ENCODE measurements around the gene MTAP. TPM values are rescaled to one million over a fixed set of nuclear protein-coding genes. Genes with fewer than 3 reads are reported as not detected.

The MTAP gene
- total RNA-seq, 4 donors from 2014 or later: 20.4 to 50.2 (median 30.4) TPM

GRCh38 chr9:21983561-21983935, 181.1 kb downstream of the MTAP start:
- Histone ChIP-seq H3K4me3 (no peak overlapping the region), H3K9me3 (no peaks in the 10 kb centered on the region), H3K27me3 (peaks cover 0 to 85% of the 10 kb centered on the region in 2 donors), H3K36me3 (no peaks in the 10 kb centered on the region), H3K4me1 (no peaks in the 10 kb centered on the region), H3K27ac (no peak overlapping the region)
- WGBS, 2 donors: 67 to 76% methylated on average over 1 of the region's 1 CpG
- no peak for DNase-seq (ENCODE audit: low spot score in 2 of 2)
- no peak for TF ChIP-seq CTCF (IDR thresholded peaks at IDR 0.05)
- TF ChIP-seq POLR2A (IDR thresholded peaks at IDR 0.05): no peak
- TF ChIP-seq EP300 (IDR thresholded peaks at IDR 0.05): no peak

- Histone ChIP-seq H3K9me3 (no peaks in the 10 kb centered on the region), H3K27me3 (peaks cover 0 to 85% of the 10 kb centered on the region in 2 donors), H3K36me3 (no peaks in the 10 kb centered on the region), H3K27ac (no peak overlapping the region), H3K4me3 (no peak overlapping the region), H3K4me1 (no peaks in the 10 kb centered on the region)
- TF ChIP-seq EP300 (IDR thresholded peaks at IDR 0.05) (no peak), POLR2A (IDR thresholded peaks at IDR 0.05) (no peak), CTCF (IDR thresholded peaks at IDR 0.05) (no peak)
- DNase-seq (ENCODE audit: low spot score in 2 of 2): no peak
These were observed 181.7 kb downstream of the MTAP start for GRCh38 chr9:21984101-21984500.

- H3K27ac ChIP-seq: no peak overlapping the region
- no peak overlapping the region for H3K4me3 ChIP-seq
- peaks cover 0 to 89% of the 10 kb centered on the region in 2 donors for H3K27me3 ChIP-seq
- TF ChIP-seq CTCF (IDR thresholded peaks at IDR 0.05) (no peak), POLR2A (IDR thresholded peaks at IDR 0.05) (no peak), EP300 (IDR thresholded peaks at IDR 0.05) (no peak)
- no peaks in the 10 kb centered on the region for H3K36me3 ChIP-seq
- no peak for DNase-seq (ENCODE audit: low spot score in 2 of 2)
- 74 to 76% methylated on average over 5 of the region's 5 CpGs for WGBS, 2 donors
- H3K4me1 ChIP-seq: peaks cover 0 to 8% (median 0%) of the 10 kb centered on the region in 4 donors
- H3K9me3 ChIP-seq: no peaks in the 10 kb centered on the region
These were observed 183.7 kb downstream of the MTAP start for GRCh38 chr9:21985964-21986667.

Other genes with a start within 250 kb of the MTAP start
- gene CDKN2A, start 191.8 kb downstream of the MTAP start, total RNA-seq: 10 to 100 TPM in 1 of 4 donors, 1 to 10 TPM in 3; 1.7 to 11.6 (median 2.4) TPM
- 1 to 10 TPM in 1 of 4 donors, under 1 TPM in 2, not detected in 1; 0.59 to 1.5 (median 0.90) TPM for gene CDKN2B-AS1, start 192.2 kb downstream of the MTAP start, total RNA-seq
- gene CDKN2B, start 206.7 kb downstream of the MTAP start, total RNA-seq: 10 to 100 TPM; 18.2 to 33.1 (median 27.6) TPM